Liver (tissue), 9 donors: ENCODE measurements around the gene ANKRD17. TPM values are rescaled to one million over a fixed set of nuclear protein-coding genes. Genes with fewer than 3 reads are reported as not detected.

Source experiments
- DNase-seq: peaks from one replicate; pipeline ENCODE4 v3.0.0-alpha.2; 2017; ENCODE audit warnings: low spot score
- H3K27ac ChIP-seq, 2 donors: one replicate each; pipeline ENCODE4 v1.7.0; 2013; ENCODE audit warnings: inconsistent platforms in 2 of 2, low read length in 2 of 2, control low read depth in 1 of 2, low read depth in 1 of 2, mild to moderate bottlenecking in 1 of 2
- H3K27me3 ChIP-seq, 4 donors: one replicate each; pipeline versions ENCODE4 v1.6.1 to v1.7.0; 2013; ENCODE audit warnings: low read length in 3 of 4, inconsistent platforms in 1 of 4, mild to moderate bottlenecking in 1 of 4, moderate library complexity in 1 of 4; ENCODE audit not compliant: control insufficient read depth in 4 of 4, insufficient read depth in 4 of 4
- H3K36me3 ChIP-seq, 4 donors: one replicate each; pipeline versions ENCODE4 v1.6.1 to v1.7.0; 2013; ENCODE audit warnings: low read length in 3 of 4, mild to moderate bottlenecking in 3 of 4, low read depth in 1 of 4, moderate library complexity in 1 of 4; ENCODE audit not compliant: control insufficient read depth in 4 of 4, insufficient read depth in 3 of 4
- H3K4me1 ChIP-seq, 4 donors: one replicate each; pipeline versions ENCODE4 v1.6.1 to v1.7.0; 2013; ENCODE audit warnings: low read length in 3 of 4, mild to moderate bottlenecking in 3 of 4, moderate library complexity in 1 of 4; ENCODE audit not compliant: control insufficient read depth in 4 of 4, insufficient read depth in 4 of 4
- H3K4me3 ChIP-seq, 3 donors: one replicate each; pipeline versions ENCODE4 v1.6.1 to v1.7.0; 2013; ENCODE audit warnings: low read length in 3 of 3, control low read depth in 1 of 3, low read depth in 1 of 3, mild to moderate bottlenecking in 1 of 3
- H3K9ac ChIP-seq, 2 donors: one replicate each; pipeline ENCODE4 v1.7.0; 2013; ENCODE audit warnings: low read length in 2 of 2, mild to moderate bottlenecking in 2 of 2, moderate library complexity in 2 of 2, control low read depth in 1 of 2, low read depth in 1 of 2
- H3K9me3 ChIP-seq, 4 donors: one replicate each; pipeline versions ENCODE4 v1.6.1 to v1.7.0; 2013; ENCODE audit warnings: low read length in 3 of 4; ENCODE audit not compliant: control insufficient read depth in 4 of 4
- CTCF ChIP-seq: fragments of 150-350 bp; IDR thresholded peaks from 2 replicates; pipeline ENCODE4 v1.5.1; 2017; ENCODE audit warnings: improper control_type of control experiment, low read depth, low read length; ENCODE audit not compliant: missing input control
- FOXA1 ChIP-seq: IDR thresholded peaks from 2 replicates; pipeline ENCODE4 v1.6.1; 2016; ENCODE audit warnings: antibody characterized with exemption
- FOXA2 ChIP-seq: IDR thresholded peaks from 2 replicates; pipeline ENCODE4 v1.6.1; 2016; ENCODE audit warnings: antibody characterized with exemption
- GABPA ChIP-seq, 2 donors: IDR thresholded peaks in 1 of 2; conservative IDR thresholded peaks in 1 of 2; 2 replicates each; pipeline ENCODE4 v1.6.1; 2016; ENCODE audit warnings: antibody characterized with exemption in 2 of 2, mild to moderate bottlenecking in 1 of 2, moderate library complexity in 1 of 2
- HNF4A ChIP-seq, 2 donors: conservative IDR thresholded peaks; 2 replicates each; pipeline ENCODE4 v1.6.1; 2016; ENCODE audit warnings: antibody characterized with exemption in 2 of 2, mild to moderate bottlenecking in 2 of 2
- HNF4G ChIP-seq: IDR thresholded peaks from 2 replicates; pipeline ENCODE4 v1.6.1; 2016; ENCODE audit warnings: antibody characterized with exemption
- JUND ChIP-seq, 2 donors: IDR thresholded peaks; 2 replicates each; pipeline ENCODE4 v1.6.1; 2016; ENCODE audit warnings: antibody characterized with exemption in 2 of 2
- NR2F2 ChIP-seq: IDR thresholded peaks from 2 replicates; pipeline ENCODE4 v1.6.1; 2016; ENCODE audit warnings: antibody characterized with exemption
- RAD21 ChIP-seq, 2 donors: IDR thresholded peaks; 2 replicates each; pipeline ENCODE4 v1.6.1; 2016; ENCODE audit warnings: antibody characterized with exemption in 2 of 2, mild to moderate bottlenecking in 2 of 2
- REST ChIP-seq: IDR thresholded peaks from 2 replicates; pipeline ENCODE4 v1.6.1; 2016; ENCODE audit warnings: antibody characterized with exemption, mild to moderate bottlenecking
- RXRA ChIP-seq, 2 donors: IDR thresholded peaks; 2 replicates each; pipeline ENCODE4 v1.6.1; 2017 to 2018; ENCODE audit warnings: antibody characterized with exemption in 2 of 2, mild to moderate bottlenecking in 1 of 2
- SP1 ChIP-seq: IDR thresholded peaks from 2 replicates; pipeline ENCODE4 v1.6.1; 2018; ENCODE audit warnings: antibody characterized with exemption, mild to moderate bottlenecking
- TAF1 ChIP-seq: conservative IDR thresholded peaks from 2 replicates; pipeline ENCODE4 v1.6.1; 2016; ENCODE audit warnings: antibody characterized with exemption, mild to moderate bottlenecking
- ZBTB33 ChIP-seq: IDR thresholded peaks from 2 replicates; pipeline ENCODE4 v1.6.1; 2016; ENCODE audit warnings: antibody characterized with exemption
- WGBS: extraction: QIAGEN DNeasy Blood & Tissue Kit; methylation state at CpG from one replicate; pipeline ENCODE4 v1.1.7; 2013; 5-methylcytosine and 5-hydroxymethylcytosine counted together
- polyA plus RNA-seq, 2 donors: library from polyadenylated mRNA; stranded (reverse) in 1 of 2; unstranded in 1 of 2; fragments of 200-250 nt in 1 of 2; fragments of >200 nt in 1 of 2; fragmentation: Nextera tagmentation in 1 of 2; extraction: Ambion mirVana in 1 of 2; gene quantifications; one replicate each; pipeline versions ENCODE4 v1.2.1 to v1.2.3, GENCODE V29; 2013 to 2015
- total RNA-seq, 2 donors: library from RNA; depleted of rRNA; stranded (reverse); fragments of >200 nt; gene quantifications; one replicate each; pipeline ENCODE4 v1.2.3, GENCODE V29; 2014
- TF ChIP-seq, protein P1 (sequence below): IDR thresholded peaks from 2 replicates; pipeline ENCODE4 v1.6.1; 2016; ENCODE audit warnings: antibody characterized with exemption
- TF ChIP-seq, protein P2 (sequence below): IDR thresholded peaks from 2 replicates; pipeline ENCODE4 v1.6.1; 2016; ENCODE audit warnings: antibody characterized with exemption
- donor health status: healthy.
- donor health status: healthy.
- donor health status: healthy.
- donor health status: healthy.
- donor health status: healthy.

The ANKRD17 gene
- total and polyA plus RNA-seq, 4 donors, result 11.6 to 38.5 (median 19.7) TPM

DNA sequence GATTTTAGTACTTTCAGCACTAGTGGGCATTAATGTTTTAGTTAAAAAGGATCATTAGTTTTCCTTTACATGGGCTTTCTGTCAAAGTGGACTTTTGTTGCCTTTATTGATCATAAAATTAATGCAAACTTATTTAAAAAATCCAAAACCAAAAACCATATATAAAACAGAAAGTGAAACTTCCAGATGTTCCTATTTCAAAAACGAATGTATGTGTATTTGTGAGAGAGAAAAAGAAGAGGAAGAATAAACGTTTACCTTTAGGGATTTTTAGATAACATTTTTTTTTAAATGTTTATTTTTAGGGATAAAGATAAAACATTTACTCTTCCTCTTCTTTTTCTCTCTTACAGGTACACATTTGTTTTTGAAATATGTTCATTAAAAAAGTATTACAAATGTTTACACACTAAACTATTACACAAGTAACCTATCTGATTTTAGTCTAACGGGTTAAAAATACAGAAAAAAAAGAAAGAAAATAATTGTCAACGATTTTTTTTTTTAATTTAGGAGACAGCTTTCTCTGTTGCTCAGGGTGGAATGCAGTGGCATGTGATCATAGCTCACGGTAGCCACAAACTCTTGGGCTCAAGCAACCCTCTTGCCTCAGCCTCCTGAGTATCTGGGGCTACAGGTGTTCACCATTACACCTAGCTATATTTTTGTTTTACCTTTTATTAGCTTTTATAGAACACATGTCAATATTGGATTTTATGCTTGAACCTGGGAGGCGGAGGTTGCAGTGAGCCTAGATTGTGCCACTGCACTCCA, 172.3 kb downstream of the ANKRD17 start:
- peaks cover 0 to 7% (median 0%) of the 10 kb centered on the region in 4 donors for H3K4me1 ChIP-seq
- WGBS, result 21% methylated on average over 6 of the region's 6 CpGs
- H3K27me3 ChIP-seq, result no peaks in the 10 kb centered on the region
- no peaks in the 10 kb centered on the region for H3K9me3 ChIP-seq
- DNase-seq, result no peak
- no peak for TF ChIP-seq FOXA2
- no peak for TF ChIP-seq GABPA (IDR thresholded peaks at IDR 0.05 in 1 of 2, conservative IDR thresholded peaks at IDR 0.05 in 1 of 2)
- no peak for TF ChIP-seq ZBTB33
- no peak for TF ChIP-seq TAF1
- TF ChIP-seq, protein P1, sequence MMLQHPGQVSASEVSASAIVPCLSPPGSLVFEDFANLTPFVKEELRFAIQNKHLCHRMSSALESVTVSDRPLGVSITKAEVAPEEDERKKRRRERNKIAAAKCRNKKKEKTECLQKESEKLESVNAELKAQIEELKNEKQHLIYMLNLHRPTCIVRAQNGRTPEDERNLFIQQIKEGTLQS, result no peak
- TF ChIP-seq HNF4A (conservative IDR thresholded peaks at IDR 0.05), result no peak
- TF ChIP-seq RAD21 (IDR thresholded peaks at IDR 0.05), result no peak
- TF ChIP-seq CTCF, result no peak
- TF ChIP-seq RXRA (IDR thresholded peaks at IDR 0.05), result no peak
- no peak for TF ChIP-seq HNF4G
- no peak for TF ChIP-seq JUND (IDR thresholded peaks at IDR 0.05)
- TF ChIP-seq FOXA1, result no peak
- peak overlapping the region in 1 of 3 donors; percentile 32 for H3K4me3 ChIP-seq
- peaks cover 4 to 25% (median 15%) of the 10 kb centered on the region in 4 donors for H3K36me3 ChIP-seq
- peak overlapping the region in 1 of 2 donors; percentile 64 for H3K9ac ChIP-seq
- H3K27ac ChIP-seq, result peak overlapping the region; percentile 4 to 20

DNA sequence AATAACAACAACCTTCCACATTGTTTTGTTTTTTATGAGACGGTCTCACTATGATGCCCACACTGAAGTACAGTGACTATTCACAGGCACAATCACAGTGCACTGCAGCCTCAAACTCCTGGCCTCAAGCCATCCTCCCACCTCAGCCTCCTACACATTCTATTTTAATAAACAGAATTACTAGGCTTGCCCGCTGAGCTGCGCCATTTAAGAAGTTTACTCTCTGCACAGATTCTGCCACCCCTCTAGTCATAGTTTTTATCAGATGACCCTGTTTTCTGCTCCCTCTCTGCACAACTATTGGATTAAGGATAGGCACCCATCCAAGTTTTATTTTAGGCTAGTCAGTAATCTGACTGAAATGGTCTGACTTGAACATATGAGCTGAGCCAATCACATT, 177.8 kb downstream of the ANKRD17 start:
- Histone ChIP-seq H3K9me3 (no peaks in the 10 kb centered on the region), H3K4me1 (no peaks in the 10 kb centered on the region), H3K27ac (no peak overlapping the region), H3K9ac (no peak overlapping the region), H3K36me3 (peaks cover 8 to 37% (median 34%) of the 10 kb centered on the region in 4 donors), H3K4me3 (no peak overlapping the region), H3K27me3 (no peaks in the 10 kb centered on the region)
- no peak for DNase-seq
- WGBS, result 91% methylated on average over 3 of the region's 3 CpGs
- TF ChIP-seq HNF4G (no peak), REST (no peak), FOXA1 (no peak), NR2F2 (no peak), HNF4A (conservative IDR thresholded peaks at IDR 0.05) (no peak), RXRA (IDR thresholded peaks at IDR 0.05) (no peak), JUND (IDR thresholded peaks at IDR 0.05) (no peak), CTCF (no peak), SP1 (no peak)
- TF ChIP-seq, protein P2, sequence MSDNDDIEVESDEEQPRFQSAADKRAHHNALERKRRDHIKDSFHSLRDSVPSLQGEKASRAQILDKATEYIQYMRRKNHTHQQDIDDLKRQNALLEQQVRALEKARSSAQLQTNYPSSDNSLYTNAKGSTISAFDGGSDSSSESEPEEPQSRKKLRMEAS, result no peak
- TF ChIP-seq, protein P1, result no peak
